Upper lobe of right lung (tissue), 1 donor: ENCODE measurements around the gene INSL3. TPM values are rescaled to one million over a fixed set of nuclear protein-coding genes. Genes with fewer than 3 reads are reported as not detected.

Experiments
- ATAC-seq: fragments of 200-7000 bp; cut with Tn5 transposase; one replicate; pipeline ENCODE4 v1.9.1; 2020; ENCODE audit warnings: mild to moderate bottlenecking, moderate library complexity
- DNase-seq: peaks from one replicate; pipeline ENCODE4 v3.0.0-alpha.2; 2020
- H3K27ac ChIP-seq: fragments of 200-600 bp; one replicate; pipeline ENCODE4 v1.8.0; 2022
- H3K27me3 ChIP-seq: fragments of 200-600 bp; one replicate; pipeline ENCODE4 v1.8.0; 2022; ENCODE audit warnings: mild to moderate bottlenecking
- H3K36me3 ChIP-seq: fragments of 200-600 bp; one replicate; pipeline ENCODE4 v1.8.0; 2022
- H3K4me1 ChIP-seq: fragments of 200-600 bp; one replicate; pipeline ENCODE4 v1.8.0; 2022
- H3K4me3 ChIP-seq: fragments of 200-600 bp; one replicate; pipeline ENCODE4 v1.8.0; 2022; ENCODE audit warnings: mild to moderate bottlenecking
- H3K9me3 ChIP-seq: fragments of 200-600 bp; one replicate; pipeline ENCODE4 v1.8.0; 2022
- CTCF ChIP-seq: fragments of 200-600 bp; IDR thresholded peaks from one replicate; pipeline ENCODE4 v1.8.0; 2022; ENCODE audit warnings: antibody characterized with exemption
- intact Hi-C: fragments of 100-400 bp; cut with DNase I; formaldehyde crosslinking; loops from one replicate; pipeline ENCODE4 v1.11.0; 2022
- long read RNA-seq: library from polyadenylated mRNA; unstranded; transcript quantifications from one replicate; pipeline ENCODE4 v2.0.0, GENCODE V29; 2021
- total RNA-seq: library from RNA; stranded (reverse); fragmentation: NEBNext Ultra II Directional; extraction: Animal tissue kit (Norgen Biotek cat#: 25700); gene quantifications from one replicate; pipeline ENCODE4 v1.2.1, GENCODE V29; 2021
- donor health status: DM: no; HTN: yes; CAD: no; lungs with severe emphysema.

The INSL3 gene
- not detected for total RNA-seq
- long read RNA-seq, result 0 reads

- Histone ChIP-seq H3K27me3 (peaks cover 6% of the 10 kb centered on the region), H3K4me3 (no peak within 1 kb of the TSS), H3K9me3 (no peaks in the 10 kb centered on the region), H3K27ac (no peak within 1 kb of the TSS), H3K4me1 (no peaks in the 10 kb centered on the region), H3K36me3 (no peaks in the 10 kb centered on the region)
- ATAC-seq (peak; percentile 18), DNase-seq (no peak)
- TF ChIP-seq CTCF, result no peak
- intact Hi-C loops, result no loop called here
These were observed at the start of gene INSL3 for GRCh38 chr19:17821190-17821589. Gene INSL3 (minus strand): TSS chr19:17821519. CDS start chr19:17821506, 13 bp downstream.

- Histone ChIP-seq H3K4me1 (peaks cover 16% of the 10 kb centered on the region), H3K36me3 (peaks cover 12% of the 10 kb centered on the region), H3K27ac (no peak overlapping the region), H3K4me3 (no peak overlapping the region), H3K27me3 (peaks cover 42% of the 10 kb centered on the region), H3K9me3 (no peaks in the 10 kb centered on the region)
- DNase-seq (no peak), ATAC-seq (no peak)
- intact Hi-C loops, result no loop called here
- no peak for TF ChIP-seq CTCF
These were observed 47.8 kb upstream of the INSL3 start for GRCh38 chr19:17869114-17869608.

- H3K4me1 ChIP-seq, result peaks cover 14% of the 10 kb centered on the region
- H3K9me3 ChIP-seq, result no peaks in the 10 kb centered on the region
- DNase-seq (no peak), ATAC-seq (no peak)
- peaks cover 17% of the 10 kb centered on the region for H3K36me3 ChIP-seq
- intact Hi-C loops, result no loop called here
- no peak overlapping the region for H3K27ac ChIP-seq
- no peak overlapping the region for H3K4me3 ChIP-seq
- H3K27me3 ChIP-seq, result peaks cover 39% of the 10 kb centered on the region
- TF ChIP-seq CTCF, result no peak
These were observed 47.4 kb upstream of the INSL3 start for GRCh38 chr19:17868669-17869068.

GRCh38 chr19:17866964-17867486 is 45.7 kb upstream of the INSL3 start:
- ATAC-seq (no peak), DNase-seq (no peak)
- Histone ChIP-seq H3K27ac (no peak overlapping the region), H3K4me1 (peaks cover 4% of the 10 kb centered on the region), H3K27me3 (peaks cover 22% of the 10 kb centered on the region), H3K9me3 (no peaks in the 10 kb centered on the region), H3K36me3 (peaks cover 33% of the 10 kb centered on the region), H3K4me3 (no peak overlapping the region)
- intact Hi-C loops, result no loop called here
- no peak for TF ChIP-seq CTCF

DNA sequence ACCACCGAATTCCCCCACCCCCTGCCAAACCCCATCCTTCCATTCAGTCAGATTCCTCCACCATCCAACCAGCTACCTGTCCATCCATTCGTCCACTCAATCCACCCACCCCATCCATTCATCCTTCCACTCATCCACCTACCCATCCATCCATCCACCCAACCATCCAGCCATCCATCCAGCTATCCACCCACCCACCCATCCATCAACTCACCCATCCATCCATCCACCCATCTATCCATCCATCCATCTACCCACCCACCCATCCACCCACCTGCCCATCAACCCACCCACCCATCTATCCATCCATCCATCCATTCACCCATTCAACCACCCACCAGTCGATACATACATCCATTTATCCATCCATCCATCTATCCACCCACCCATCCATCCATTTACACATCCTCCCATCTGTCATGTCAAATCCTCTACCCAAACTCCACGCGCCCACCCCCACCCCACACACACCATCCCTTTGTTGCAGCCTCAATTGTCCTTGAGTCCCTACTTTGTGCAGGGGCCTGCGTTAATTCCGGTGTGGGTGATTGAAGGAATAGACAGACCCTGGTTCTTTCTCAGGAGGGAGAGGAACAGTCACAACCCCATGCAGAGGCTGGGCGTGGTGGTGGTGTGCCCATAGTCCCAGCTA is 45.1 kb upstream of the INSL3 start:
- intact Hi-C loops, result no loop called here
- Histone ChIP-seq H3K27me3 (peaks cover 16% of the 10 kb centered on the region), H3K27ac (no peak overlapping the region), H3K4me1 (peaks cover 2% of the 10 kb centered on the region), H3K9me3 (no peaks in the 10 kb centered on the region), H3K36me3 (peaks cover 39% of the 10 kb centered on the region), H3K4me3 (no peak overlapping the region)
- DNase-seq, result no peak
- TF ChIP-seq CTCF, result no peak
- no peak for ATAC-seq
